ENCODE data around the gene EPDR1. TPM values are rescaled to one million over a fixed set of nuclear protein-coding genes. Genes with fewer than 3 reads are reported as not detected.

EPDR1 gene
- total and polyA plus RNA-seq, 12 donors, result 7.8 to 75.0 (median 56.3) TPM

GRCh38 chr7:37982423-37982822, 62.0 kb downstream of the EPDR1 start:
- no peak for DNase-seq
- Histone ChIP-seq H3K27ac (no peak overlapping the region), H3K27me3 (no peaks in the 10 kb centered on the region), H3K4me3 (no peak overlapping the region), H3K36me3 (no peaks in the 10 kb centered on the region), H3K9me3 (no peaks in the 10 kb centered on the region), H3K4me1 (peaks cover 0 to 6% (median 0%) of the 10 kb centered on the region in 9 donors)
- no peak for TF ChIP-seq CTCF (IDR thresholded peaks at IDR 0.05)
- WGBS, 2 donors, result 58 to 74% methylated on average over 3 of the region's 3 CpGs
- intact Hi-C loops (cut with DNase I), result loop anchor here in 1 of 10 donors (10.0 kb wide), 1 partner anchor 58 kb away; the partner anchor contains the start of gene EPDR1
- ATAC-seq, result no peak

- WGBS, 2 donors, result 92 to 98% methylated on average over 5 of the region's 5 CpGs
- DNase-seq (no peak), ATAC-seq (no peak)
- Histone ChIP-seq H3K36me3 (no peaks in the 10 kb centered on the region), H3K27me3 (no peaks in the 10 kb centered on the region), H3K27ac (no peak overlapping the region), H3K9me3 (no peaks in the 10 kb centered on the region), H3K4me3 (no peak overlapping the region), H3K4me1 (peaks cover 0 to 6% (median 0%) of the 10 kb centered on the region in 9 donors)
- intact Hi-C loops (cut with DNase I), result loop anchor here in 1 of 10 donors (10.0 kb wide), 1 partner anchor 60 kb away; the partner anchor contains the start of gene EPDR1
- TF ChIP-seq CTCF (IDR thresholded peaks at IDR 0.05), result no peak
Observed at GRCh38 chr7:37984750-37985390, 64.4 kb downstream of the EPDR1 start.

GRCh38 chr7:37986908-37987330, 66.5 kb downstream of the EPDR1 start:
- TF ChIP-seq CTCF (IDR thresholded peaks at IDR 0.05), result no peak
- intact Hi-C loops (cut with DNase I), result loop anchor here in 1 of 10 donors (10.0 kb wide), 1 partner anchor 62 kb away; the partner anchor contains the start of gene EPDR1
- H3K36me3 ChIP-seq, result no peaks in the 10 kb centered on the region
- DNase-seq (no peak), ATAC-seq (peak in 6 of 8 donors; percentile 28 to 74 (median 52))
- no peak overlapping the region for H3K4me3 ChIP-seq
- WGBS, 2 donors, result 55 to 58% methylated on average over 4 of the region's 4 CpGs
- peak overlapping the region in 3 of 10 donors; percentile 11 to 30 (median 19) for H3K27ac ChIP-seq
- no peaks in the 10 kb centered on the region for H3K9me3 ChIP-seq
- H3K4me1 ChIP-seq, result peaks cover 0 to 6% (median 0%) of the 10 kb centered on the region in 9 donors
- H3K27me3 ChIP-seq, result no peaks in the 10 kb centered on the region

GRCh38 chr7:37987732-37988131, 67.3 kb downstream of the EPDR1 start:
- peak overlapping the region in 3 of 10 donors; percentile 11 to 30 (median 19) for H3K27ac ChIP-seq
- ATAC-seq, result peak in 3 of 8 donors; percentile 46 to 62 (median 61)
- WGBS, 2 donors, result 54 to 59% methylated on average over 1 of the region's 1 CpG

More at GRCh38 chr7:37987732-37988131, 67.3 kb downstream of the EPDR1 start:
- intact Hi-C loops (cut with DNase I), result loop anchor here in 1 of 10 donors (10.0 kb wide), 1 partner anchor 63 kb away; the partner anchor contains the start of gene EPDR1
- Histone ChIP-seq H3K4me3 (no peak overlapping the region), H3K36me3 (no peaks in the 10 kb centered on the region), H3K27me3 (no peaks in the 10 kb centered on the region), H3K9me3 (no peaks in the 10 kb centered on the region), H3K4me1 (peaks cover 0 to 6% (median 0%) of the 10 kb centered on the region in 9 donors)
- no peak for DNase-seq
- TF ChIP-seq CTCF (IDR thresholded peaks at IDR 0.05), result no peak

All from heart right ventricle (tissue), 16 donors.